C4-2B (cell line): ENCODE data around the gene CRMP1.

Source experiments
- ZFX ChIP-seq: fragments of 450-650 bp; IDR thresholded peaks from 2 replicates; pipeline ENCODE4 v1.6.1; 2017
- TF ChIP-seq, protein P1 (sequence below): fragments of 450-650 bp; conservative IDR thresholded peaks from 2 replicates; pipeline ENCODE4 v1.5.1; 2017; ENCODE audit warnings: mild to moderate bottlenecking

DNA sequence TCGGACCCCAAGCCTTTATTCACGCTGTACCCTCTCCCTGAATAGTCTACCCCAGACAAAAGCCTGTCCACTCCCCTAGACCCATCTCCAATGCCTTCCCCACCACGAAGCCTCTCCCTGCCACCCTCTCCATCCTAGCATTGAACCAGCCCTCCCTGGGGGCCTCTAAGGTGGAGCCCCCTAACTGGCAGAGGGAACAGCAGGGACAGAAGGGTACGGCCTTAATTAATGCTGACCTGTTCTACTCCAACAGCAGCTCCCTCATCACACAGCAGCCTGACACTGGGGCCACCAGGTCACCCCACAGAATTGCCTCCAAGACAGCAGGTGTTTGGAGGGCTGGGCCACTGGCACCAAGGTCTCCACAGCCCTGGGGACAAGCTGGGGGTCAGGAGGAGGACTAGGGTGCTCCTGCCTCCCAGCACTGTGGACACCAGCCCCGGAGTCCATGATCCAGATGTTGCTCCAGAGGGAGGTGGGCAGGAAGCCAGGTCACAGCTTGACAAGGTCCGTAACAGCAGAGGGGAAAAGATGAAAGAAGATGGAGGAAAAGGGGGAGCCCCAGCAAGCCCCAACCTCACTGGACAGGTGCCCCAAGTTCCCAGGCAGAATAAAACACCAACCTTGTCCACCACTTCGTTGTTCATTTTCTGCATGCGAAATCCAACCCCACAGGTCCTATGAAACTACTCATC lies 3.7 kb downstream of the CRMP1 start:
- TF ChIP-seq, protein P1, sequence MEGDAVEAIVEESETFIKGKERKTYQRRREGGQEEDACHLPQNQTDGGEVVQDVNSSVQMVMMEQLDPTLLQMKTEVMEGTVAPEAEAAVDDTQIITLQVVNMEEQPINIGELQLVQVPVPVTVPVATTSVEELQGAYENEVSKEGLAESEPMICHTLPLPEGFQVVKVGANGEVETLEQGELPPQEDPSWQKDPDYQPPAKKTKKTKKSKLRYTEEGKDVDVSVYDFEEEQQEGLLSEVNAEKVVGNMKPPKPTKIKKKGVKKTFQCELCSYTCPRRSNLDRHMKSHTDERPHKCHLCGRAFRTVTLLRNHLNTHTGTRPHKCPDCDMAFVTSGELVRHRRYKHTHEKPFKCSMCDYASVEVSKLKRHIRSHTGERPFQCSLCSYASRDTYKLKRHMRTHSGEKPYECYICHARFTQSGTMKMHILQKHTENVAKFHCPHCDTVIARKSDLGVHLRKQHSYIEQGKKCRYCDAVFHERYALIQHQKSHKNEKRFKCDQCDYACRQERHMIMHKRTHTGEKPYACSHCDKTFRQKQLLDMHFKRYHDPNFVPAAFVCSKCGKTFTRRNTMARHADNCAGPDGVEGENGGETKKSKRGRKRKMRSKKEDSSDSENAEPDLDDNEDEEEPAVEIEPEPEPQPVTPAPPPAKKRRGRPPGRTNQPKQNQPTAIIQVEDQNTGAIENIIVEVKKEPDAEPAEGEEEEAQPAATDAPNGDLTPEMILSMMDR: no peak
- no peak for TF ChIP-seq ZFX
